Gastrocnemius medialis (tissue), 4 donors: ENCODE measurements around the gene TIAM2.

ENCODE experiments used
- POLR2A ChIP-seq, 2 donors: fragments of 450-650 bp; IDR thresholded peaks; one replicate each; pipeline ENCODE4 v1.6.1; 2017; ENCODE audit warnings: antibody characterized with exemption in 2 of 2, mild to moderate bottlenecking in 2 of 2, moderate library complexity in 2 of 2
- TF ChIP-seq, protein P1 (sequence below), 5 experiments: fragments of 450-650 bp in 3 of 5; fragments of 200-600 bp in 2 of 5; sonication (generic) in 2 of 5; IDR thresholded peaks in 4 of 5; conservative IDR thresholded peaks in 1 of 5; 1 replicate in 4 of 5; 2 replicates in 1 of 5; pipeline ENCODE4 v1.5.1; 2016 to 2019; ENCODE audit warnings: antibody characterized with exemption in 5 of 5, mild to moderate bottlenecking in 3 of 5, moderate library complexity in 3 of 5

- no peak for TF ChIP-seq POLR2A (IDR thresholded peaks at IDR 0.05)
- TF ChIP-seq, protein P1, sequence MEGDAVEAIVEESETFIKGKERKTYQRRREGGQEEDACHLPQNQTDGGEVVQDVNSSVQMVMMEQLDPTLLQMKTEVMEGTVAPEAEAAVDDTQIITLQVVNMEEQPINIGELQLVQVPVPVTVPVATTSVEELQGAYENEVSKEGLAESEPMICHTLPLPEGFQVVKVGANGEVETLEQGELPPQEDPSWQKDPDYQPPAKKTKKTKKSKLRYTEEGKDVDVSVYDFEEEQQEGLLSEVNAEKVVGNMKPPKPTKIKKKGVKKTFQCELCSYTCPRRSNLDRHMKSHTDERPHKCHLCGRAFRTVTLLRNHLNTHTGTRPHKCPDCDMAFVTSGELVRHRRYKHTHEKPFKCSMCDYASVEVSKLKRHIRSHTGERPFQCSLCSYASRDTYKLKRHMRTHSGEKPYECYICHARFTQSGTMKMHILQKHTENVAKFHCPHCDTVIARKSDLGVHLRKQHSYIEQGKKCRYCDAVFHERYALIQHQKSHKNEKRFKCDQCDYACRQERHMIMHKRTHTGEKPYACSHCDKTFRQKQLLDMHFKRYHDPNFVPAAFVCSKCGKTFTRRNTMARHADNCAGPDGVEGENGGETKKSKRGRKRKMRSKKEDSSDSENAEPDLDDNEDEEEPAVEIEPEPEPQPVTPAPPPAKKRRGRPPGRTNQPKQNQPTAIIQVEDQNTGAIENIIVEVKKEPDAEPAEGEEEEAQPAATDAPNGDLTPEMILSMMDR (IDR thresholded peaks at IDR 0.05 in 4 of 5, conservative IDR thresholded peaks at IDR 0.05 in 1 of 5): no peak
Observed at GRCh38 chr6:155163601-155164000, 168.5 kb downstream of the TIAM2 start.
